Testis (tissue), 3 donors: ENCODE results near the gene VGLL1. TPM values are rescaled to one million over a fixed set of nuclear protein-coding genes. Genes with fewer than 3 reads are reported as not detected.

Experiments
- DNase-seq: peaks from one replicate; pipeline ENCODE4 v3.0.0-alpha.2; 2019
- H3K27ac ChIP-seq, 2 donors: fragments of 200-600 bp; sonication (generic); one replicate each; pipeline ENCODE4 v1.5.1; 2019
- H3K27me3 ChIP-seq: fragments of 200-600 bp; sonication (generic); one replicate; pipeline ENCODE4 v1.5.1; 2019
- H3K36me3 ChIP-seq: fragments of 200-600 bp; sonication (generic); one replicate; pipeline ENCODE4 v1.5.1; 2017; ENCODE audit warnings: low read depth; ENCODE audit errors: missing control alignments
- H3K4me1 ChIP-seq: fragments of 200-600 bp; sonication (generic); one replicate; pipeline ENCODE4 v1.5.1; 2019
- H3K4me3 ChIP-seq, 2 donors: fragments of 200-600 bp; sonication (generic); one replicate each; pipeline ENCODE4 v1.5.1; 2017 to 2019
- H3K9me3 ChIP-seq: fragments of 200-600 bp; sonication (generic); one replicate; pipeline ENCODE4 v1.5.1; 2017
- CTCF ChIP-seq, 3 experiments: fragments of 450-650 bp in 2 of 3; fragments of 200-600 bp in 1 of 3; sonication (generic) in 1 of 3; IDR thresholded peaks; one replicate each; pipeline ENCODE4 v1.5.1; 2016 to 2019; ENCODE audit warnings: antibody characterized with exemption in 3 of 3, mild to moderate bottlenecking in 2 of 3, moderate library complexity in 1 of 3
- POLR2A ChIP-seq: fragments of 450-650 bp; IDR thresholded peaks from one replicate; pipeline ENCODE4 v1.6.1; 2017; ENCODE audit warnings: antibody characterized with exemption, mild to moderate bottlenecking, moderate library complexity
- WGBS, 2 donors: methylation state at CpG; one replicate each; pipeline ENCODE4 v1.1.5; 2018; 5-methylcytosine and 5-hydroxymethylcytosine counted together
- intact Hi-C: fragments of 100-400 bp; cut with DNase I; formaldehyde crosslinking; loops from one replicate; pipeline ENCODE4 v1.15.1; 2023; ENCODE audit warnings: low total_unique reads
- polyA plus RNA-seq: library from polyadenylated mRNA; stranded (reverse); fragments of 350-450 nt; fragmentation: Illumina TruSeq; extraction: RNeasy Lipid Tissue Mini Kit (QIAGEN cat#74804); gene quantifications from one replicate; pipeline ENCODE4 v1.2.3, GENCODE V29; 2014; ENCODE audit warnings: low read depth, low replicate concordance; ENCODE audit not compliant: insufficient read depth
- total RNA-seq, 2 donors: library from RNA; depleted of rRNA; stranded (reverse); fragments of >200 nt; gene quantifications; one replicate each; pipeline ENCODE4 v1.2.3, GENCODE V29; 2016

Gene VGLL1
- total and polyA plus RNA-seq, 3 donors from 2014 or later = 0.70 TPM; not detected in 2

- H3K9me3 ChIP-seq = no peaks in the 10 kb centered on the region
- H3K27ac ChIP-seq = no peak overlapping the region
- H3K4me3 ChIP-seq = no peak overlapping the region
- H3K36me3 ChIP-seq = no peaks in the 10 kb centered on the region
- no peaks in the 10 kb centered on the region for H3K27me3 ChIP-seq
- WGBS, 2 donors = 84 to 91% methylated on average over 2 of the region's 2 CpGs
- no peaks in the 10 kb centered on the region for H3K4me1 ChIP-seq
- TF ChIP-seq POLR2A (no peak), CTCF (IDR thresholded peaks at IDR 0.05) (no peak)
- intact Hi-C loops = no loop called here
- no peak for DNase-seq
Observed at GRCh38 chrX:136555694-136556093, 23.7 kb downstream of the VGLL1 start.

- H3K36me3 ChIP-seq = no peaks in the 10 kb centered on the region
- H3K4me1 ChIP-seq = no peaks in the 10 kb centered on the region
- intact Hi-C loops = no loop called here
- no peak overlapping the region for H3K4me3 ChIP-seq
- no peak for TF ChIP-seq CTCF (IDR thresholded peaks at IDR 0.05)
- no peak for TF ChIP-seq POLR2A
- H3K27ac ChIP-seq = no peak overlapping the region
- 97 to 100% methylated on average over 2 of the region's 2 CpGs for WGBS, 2 donors
- DNase-seq = no peak
- no peaks in the 10 kb centered on the region for H3K27me3 ChIP-seq
- H3K9me3 ChIP-seq = no peaks in the 10 kb centered on the region
Observed at GRCh38 chrX:136572030-136572429, 40.0 kb downstream of the VGLL1 start.

GRCh38 chrX:136574548-136574947 is 42.5 kb downstream of the VGLL1 start:
- no peaks in the 10 kb centered on the region for H3K9me3 ChIP-seq
- intact Hi-C loops = no loop called here
- H3K36me3 ChIP-seq = no peaks in the 10 kb centered on the region
- H3K27me3 ChIP-seq = no peaks in the 10 kb centered on the region
- H3K4me3 ChIP-seq = no peak overlapping the region
- DNase-seq = no peak
- 14 to 19% methylated on average over 3 of the region's 3 CpGs for WGBS, 2 donors
- no peaks in the 10 kb centered on the region for H3K4me1 ChIP-seq
- H3K27ac ChIP-seq = no peak overlapping the region
- no peak for TF ChIP-seq CTCF (IDR thresholded peaks at IDR 0.05)
- no peak for TF ChIP-seq POLR2A

GRCh38 chrX:136577552-136577951 is 45.5 kb downstream of the VGLL1 start:
- no peaks in the 10 kb centered on the region for H3K27me3 ChIP-seq
- DNase-seq = peak; percentile 68
- intact Hi-C loops = no loop called here
- no peak overlapping the region for H3K4me3 ChIP-seq
- H3K36me3 ChIP-seq = no peaks in the 10 kb centered on the region
- no peaks in the 10 kb centered on the region for H3K9me3 ChIP-seq
- H3K4me1 ChIP-seq = no peaks in the 10 kb centered on the region
- TF ChIP-seq CTCF (IDR thresholded peaks at IDR 0.05) (peak in 2 of 3 experiments; percentile 19 to 45), POLR2A (no peak)
- H3K27ac ChIP-seq = no peak overlapping the region
- WGBS, 2 donors = 8 to 21% methylated on average over 6 of the region's 6 CpGs

- no peak for DNase-seq
- TF ChIP-seq POLR2A (no peak), CTCF (IDR thresholded peaks at IDR 0.05) (no peak)
- no peaks in the 10 kb centered on the region for H3K4me1 ChIP-seq
- no peaks in the 10 kb centered on the region for H3K9me3 ChIP-seq
- H3K27ac ChIP-seq = no peak overlapping the region
- no peaks in the 10 kb centered on the region for H3K36me3 ChIP-seq
- H3K4me3 ChIP-seq = no peak overlapping the region
- no peaks in the 10 kb centered on the region for H3K27me3 ChIP-seq
- intact Hi-C loops = no loop called here
Observed at GRCh38 chrX:136580316-136580715, 48.3 kb downstream of the VGLL1 start.
